Germinal center (tissue), 1 donor: ENCODE results near the gene DDX23.

Experiments
- DNase-seq: peaks from one replicate; pipeline ENCODE4 v3.0.0; 2012; ENCODE audit warnings: mixed read lengths, low spot score

Gene DDX23

DNA sequence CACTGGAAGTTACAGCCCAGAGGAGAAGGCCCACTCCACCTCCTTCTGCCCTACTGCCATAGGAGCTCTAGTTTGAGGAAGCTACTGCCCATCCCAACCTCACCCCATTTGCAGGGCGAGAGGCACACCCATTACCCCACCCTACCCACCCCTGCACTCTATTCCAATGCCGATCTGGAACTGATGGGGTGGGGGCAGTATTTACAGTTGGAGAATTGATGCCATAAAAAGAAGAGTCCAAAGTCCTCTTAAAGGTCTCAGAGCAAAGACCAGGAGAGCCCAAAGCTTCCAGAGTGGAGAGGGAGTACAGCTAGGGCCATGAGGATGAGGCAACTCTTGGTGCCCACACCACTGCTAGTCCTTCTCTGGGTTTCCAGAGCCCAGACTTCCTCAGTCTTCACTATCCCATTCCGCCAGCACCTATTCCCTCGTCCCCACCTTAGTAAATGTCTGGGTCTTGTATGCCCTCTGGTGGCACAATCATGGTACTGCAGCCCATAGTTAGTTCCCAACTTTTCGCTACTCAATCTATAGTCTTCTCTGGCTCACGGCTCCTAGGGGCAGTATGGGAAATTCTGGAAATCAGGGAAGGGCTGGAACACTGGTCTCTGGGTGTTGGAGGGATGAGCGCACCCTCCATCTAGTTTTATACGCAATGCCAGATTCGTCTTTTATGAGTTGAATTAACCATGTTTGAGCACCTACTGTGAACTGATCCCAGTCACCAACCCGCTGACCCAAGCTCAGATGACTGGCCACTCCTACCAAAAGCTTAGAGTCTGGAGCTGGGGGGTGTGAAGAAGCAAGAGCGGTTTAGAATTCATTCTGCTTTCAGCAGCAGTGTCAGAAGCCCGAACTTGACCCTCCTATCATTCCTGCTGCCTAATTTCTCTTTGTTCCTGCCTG, 56.2 kb downstream of the DDX23 start:
- DNase-seq, result peak; percentile 77

DNA sequence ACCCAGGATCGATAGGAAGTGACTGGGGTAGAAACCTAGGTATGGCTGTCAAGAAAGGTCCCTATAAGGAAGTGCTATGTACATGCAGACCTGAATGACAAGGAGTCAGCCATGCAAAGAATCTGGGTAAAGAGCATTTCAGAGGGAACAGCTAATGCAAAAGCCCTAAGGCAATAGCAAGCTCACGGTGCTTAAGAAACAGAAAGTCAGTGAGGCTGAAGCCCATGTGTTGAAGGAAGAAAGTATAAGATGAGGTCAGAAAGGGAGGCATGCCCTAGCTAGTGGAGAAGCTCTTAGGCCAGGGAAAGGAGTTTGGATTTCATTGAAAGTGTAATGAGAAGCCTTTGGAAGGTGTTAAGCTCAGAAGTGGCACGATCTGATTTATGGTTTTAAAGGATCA, 57.1 kb downstream of the DDX23 start:
- no peak for DNase-seq

DNA sequence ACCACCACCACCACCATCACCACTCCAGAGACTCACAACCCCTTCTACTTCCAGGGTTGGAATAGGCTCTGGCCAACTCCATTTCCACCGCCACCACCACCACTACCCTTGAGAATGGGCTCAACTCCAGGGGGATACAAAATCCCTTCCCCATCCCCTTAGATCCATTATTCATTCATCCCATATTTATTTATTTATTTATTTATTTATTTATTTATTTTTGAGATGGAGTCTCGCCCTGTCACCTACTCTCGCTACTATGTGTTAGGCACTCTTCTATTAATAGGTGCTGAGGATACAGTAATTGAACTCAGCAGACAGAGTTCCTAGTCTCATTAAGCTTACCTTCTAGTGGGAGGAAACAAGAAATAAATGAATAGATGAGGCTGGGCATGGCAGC, 58.3 kb downstream of the DDX23 start:
- DNase-seq, result no peak

DNA sequence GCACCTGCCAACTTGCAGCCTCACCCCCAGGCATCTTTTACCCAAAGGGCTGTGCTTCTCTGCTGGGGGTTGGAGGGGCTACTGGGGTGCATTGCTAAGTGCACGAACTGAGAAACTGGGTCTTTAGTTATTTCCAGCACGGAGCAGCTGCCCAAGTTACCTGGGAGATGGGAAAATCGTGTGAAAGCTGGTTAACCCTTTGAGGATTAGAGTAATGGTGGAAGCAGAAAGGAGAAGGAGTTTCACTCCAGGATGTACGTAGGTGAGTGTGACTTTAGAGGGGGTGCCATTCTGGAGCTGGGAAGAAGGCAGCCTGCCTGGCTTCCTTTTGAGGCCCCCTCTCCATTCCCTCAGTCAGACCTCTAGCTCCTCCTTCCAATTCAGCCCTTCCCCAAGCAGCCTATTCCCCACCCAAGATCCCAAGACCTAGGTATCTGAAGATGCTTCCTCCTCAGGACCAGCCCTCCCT, 62.1 kb downstream of the DDX23 start:
- no peak for DNase-seq

DNA sequence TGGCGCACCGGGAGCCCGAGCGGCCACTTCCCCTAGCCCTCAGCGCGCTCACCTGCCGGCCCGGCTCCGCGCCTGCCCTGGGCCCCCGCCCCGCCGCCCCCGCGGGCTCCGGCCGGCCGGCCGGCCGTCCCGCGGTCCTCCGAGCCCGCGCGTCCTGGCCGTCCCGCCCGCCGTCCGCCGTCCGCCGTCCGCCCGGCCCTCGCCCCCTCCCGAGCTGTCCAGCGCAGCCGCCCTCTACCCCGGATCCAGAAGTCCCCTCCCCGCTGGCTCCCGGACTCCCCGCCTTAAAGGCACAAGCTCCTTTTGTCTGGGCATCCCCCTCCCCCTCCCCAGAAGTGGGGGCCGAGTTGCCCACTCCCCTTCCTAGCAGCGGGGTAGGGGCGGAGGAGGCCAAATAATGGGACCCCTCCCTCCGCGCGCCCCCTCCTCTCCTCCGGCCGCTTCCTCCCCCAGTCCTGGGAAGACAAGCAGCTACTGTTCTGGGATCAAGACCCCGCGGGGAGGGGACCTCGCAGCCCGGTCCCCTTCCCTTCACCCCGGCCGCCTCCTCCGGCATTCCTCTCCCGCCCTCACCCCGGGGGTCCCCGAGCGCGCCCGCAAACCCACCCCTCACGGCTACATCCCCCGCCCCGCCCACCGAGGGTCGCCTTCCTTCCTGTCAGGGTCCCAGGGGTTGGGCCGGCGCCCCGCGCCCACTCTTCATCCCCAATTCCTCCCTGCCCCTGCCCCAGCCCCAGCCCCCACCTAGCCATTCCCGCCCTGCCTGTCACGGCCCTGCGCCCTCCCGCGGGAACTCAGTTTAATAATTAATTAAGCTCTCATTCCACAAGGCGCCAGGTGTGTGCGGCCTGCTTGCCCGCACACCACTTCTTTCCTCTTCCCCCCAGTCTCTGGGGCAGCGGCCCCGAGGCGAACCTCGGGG, 62.8 kb downstream of the DDX23 start, which contains the start of gene ADCY6:
TSS of gene ADCY6 (minus strand) at position 236 of the 922 bp plus-strand sequence. CDS start 5,655 bp downstream, outside the sequence.
- DNase-seq, result no peak

DNA sequence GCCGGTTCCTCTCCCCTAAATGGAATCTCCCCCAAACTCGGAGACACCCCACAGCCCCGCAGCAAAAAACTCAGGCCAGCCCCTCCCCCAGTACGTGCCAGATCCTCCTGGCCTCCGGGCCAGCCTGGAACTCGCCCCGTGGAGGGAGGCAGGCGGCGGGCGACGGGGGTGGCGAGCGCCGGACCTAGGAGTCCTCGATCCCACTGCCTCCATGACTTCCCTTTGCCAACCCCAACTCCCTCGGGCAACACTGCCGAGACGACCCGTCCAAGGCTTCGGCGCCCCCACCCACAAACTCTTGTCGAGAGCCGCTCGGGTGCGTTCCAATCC, 63.5 kb downstream of the DDX23 start:
- DNase-seq, result no peak

DNA sequence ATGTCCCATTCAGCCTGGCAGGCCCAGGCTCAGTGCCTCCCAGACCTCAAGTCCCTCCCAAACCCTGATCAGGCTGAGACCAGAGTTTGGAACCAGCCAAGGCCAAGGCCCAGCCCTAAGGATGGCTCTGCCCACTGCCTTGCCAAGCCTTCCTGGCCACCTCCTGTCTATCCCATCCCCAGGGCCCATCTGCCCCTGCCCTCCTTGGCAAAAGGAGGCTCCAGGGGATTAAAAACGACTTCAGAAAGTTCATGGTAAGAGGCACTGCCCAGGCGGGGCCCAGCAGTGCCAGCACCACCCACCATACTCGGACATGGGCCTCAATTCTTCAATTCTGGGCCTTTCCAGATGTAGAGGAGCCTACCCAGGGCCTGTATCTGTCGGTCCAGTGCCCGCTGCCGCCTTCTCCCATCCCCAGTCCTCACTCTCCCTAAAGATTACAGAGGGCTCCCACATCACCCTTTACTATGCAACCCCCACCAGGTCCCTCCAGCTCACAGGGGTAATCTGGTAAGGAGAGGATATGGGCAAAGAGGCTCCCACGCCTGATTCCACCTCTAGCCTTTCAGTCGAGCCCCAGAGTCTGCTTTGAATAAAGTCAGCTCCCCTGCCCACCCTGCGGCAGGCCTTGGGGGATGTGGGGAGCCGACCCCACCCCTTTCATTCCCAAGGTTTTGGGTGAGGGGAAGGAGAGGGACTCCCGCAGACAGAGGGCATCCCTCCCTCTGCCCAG, 64.0 kb downstream of the DDX23 start:
- DNase-seq, result no peak

DNA sequence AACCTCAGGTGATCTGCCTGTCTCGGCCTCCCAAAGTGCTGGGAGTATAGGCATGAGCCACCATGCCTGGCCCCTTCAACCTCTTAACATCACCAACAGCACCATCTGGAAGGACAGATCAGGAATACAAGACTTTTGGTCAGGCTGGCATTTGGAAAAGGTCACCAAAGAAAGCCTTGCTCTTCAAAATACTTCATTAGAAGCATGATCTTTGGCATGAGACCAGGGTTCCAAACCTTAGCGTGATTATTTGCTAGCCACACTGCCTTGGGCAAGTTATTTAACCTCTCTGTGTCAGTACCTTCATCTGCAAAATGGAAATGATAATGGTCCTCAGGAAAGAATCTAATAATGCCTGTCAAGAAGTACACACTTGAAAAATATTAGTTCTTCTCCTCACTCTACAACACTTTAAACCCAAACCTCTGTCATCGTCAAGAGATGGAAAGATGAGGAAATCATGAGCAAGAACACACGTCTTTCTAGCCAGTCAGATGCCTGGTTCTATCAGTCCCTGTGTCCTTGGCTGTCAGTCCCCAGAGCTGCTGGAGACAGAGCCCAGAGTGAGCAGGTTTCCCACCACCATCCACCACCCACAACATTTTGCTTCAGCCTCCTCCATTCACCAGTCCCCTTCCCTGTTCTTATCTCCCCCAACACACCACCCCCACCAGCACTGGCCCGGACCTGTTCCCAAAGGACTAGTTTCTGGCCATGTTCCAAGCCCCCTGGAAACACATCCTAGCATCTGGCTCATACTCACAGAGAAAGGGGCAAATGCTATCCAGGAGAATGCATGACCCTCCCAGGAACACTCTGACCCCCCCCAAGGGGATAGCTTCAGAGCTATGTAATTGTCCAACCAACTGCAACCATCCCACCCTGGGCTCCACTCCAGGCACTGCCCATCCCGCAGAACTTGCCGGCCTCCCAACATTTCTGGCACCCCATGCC, 65.1 kb downstream of the DDX23 start:
- DNase-seq, result no peak

DNA sequence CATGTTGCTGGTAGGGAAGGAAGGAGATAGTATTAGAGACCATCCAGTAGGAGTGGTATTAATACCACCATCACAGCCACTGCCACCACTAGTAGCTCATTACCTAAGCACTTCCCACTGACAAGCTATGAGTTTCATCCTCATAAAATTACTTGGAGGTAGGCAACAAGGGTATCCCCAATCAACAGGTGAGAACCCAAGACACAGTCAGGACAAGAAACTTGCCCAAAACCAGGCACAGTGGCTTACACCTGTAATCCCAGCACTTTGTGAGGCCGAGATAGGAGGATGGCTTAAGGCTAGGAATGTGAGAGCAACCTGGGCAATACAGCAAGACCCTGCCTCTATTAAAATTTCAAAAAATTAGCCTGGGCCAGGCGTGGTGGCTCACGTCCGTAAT, 68.5 kb downstream of the DDX23 start:
- no peak for DNase-seq

DNA sequence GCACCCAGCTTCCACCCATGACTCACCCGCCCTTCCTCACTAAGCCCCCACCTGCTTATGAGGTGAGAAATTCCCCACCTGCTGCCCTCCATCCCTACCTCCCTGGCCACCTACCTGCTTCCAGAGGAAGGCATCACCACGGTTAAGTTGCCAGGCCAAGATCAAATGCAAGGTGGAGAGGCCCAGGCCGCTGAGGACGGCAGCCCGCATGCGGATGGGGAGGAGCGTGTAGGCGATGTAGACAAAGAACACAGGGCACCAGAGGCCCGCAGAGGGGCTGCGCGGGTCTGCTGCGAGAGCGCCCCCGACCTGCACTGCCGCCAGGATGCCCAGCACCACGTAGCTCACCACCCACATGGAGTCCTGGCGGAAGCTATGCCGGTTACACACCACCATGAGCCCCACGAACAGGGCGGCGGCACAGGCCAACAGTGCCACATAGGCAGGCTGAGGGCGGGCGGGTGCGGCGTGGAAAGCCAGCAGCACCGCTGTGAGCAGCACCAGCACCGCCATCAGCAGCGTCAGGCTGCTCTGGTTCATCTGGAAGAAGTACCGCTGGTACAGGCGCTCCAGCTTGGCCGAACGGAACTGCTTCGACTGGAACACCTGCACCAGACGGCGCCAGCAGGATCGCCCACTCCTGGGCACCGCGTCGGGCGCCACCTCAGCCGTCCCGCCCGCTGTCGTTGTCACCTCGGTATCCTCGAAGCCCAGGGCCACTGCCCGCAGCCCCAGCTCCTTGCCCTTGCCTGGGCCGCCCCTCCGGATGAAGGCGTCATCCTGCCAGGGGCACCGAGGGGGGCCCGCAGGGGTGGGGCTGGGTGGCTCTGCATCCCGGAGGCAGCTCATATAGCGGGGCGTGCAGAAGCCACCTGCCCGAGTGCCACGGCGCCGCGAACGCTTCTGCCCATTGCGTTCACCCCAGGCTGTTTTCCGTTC, 69.2 kb downstream of the DDX23 start:
- no peak for DNase-seq

DNA sequence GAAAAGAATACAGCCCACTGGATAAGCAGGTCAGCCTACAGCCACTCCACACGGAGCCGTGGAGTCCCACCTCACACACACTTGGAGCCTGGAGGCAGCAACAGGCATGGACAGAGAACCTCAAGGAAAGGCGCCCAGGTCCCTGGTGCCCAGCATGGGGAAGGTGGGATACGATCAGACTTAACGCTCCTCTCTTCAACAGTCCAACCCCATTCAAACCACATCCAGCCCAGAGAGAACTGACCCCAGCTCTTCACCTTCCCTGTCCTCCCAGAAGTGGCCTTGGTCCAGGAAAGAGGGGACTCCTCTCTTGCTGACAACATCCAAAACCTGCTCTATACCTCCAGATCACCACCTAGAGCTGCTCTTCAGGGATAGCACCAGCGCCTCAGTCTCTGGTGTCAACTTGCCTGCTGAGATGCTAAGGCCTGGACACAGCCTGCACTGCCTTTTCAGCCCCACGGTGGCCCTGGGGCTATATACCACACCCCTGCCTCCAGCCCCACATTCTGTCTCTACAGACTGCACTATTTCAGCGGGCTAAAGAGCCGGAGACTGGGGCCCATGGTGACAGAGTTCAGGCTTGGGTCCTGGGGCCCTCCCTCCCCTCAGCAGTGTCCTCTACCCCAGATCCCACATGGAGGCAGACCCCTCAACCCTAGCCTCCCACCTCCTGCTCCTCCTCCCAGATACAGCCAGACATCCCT, 70.1 kb downstream of the DDX23 start:
- no peak for DNase-seq

DNA sequence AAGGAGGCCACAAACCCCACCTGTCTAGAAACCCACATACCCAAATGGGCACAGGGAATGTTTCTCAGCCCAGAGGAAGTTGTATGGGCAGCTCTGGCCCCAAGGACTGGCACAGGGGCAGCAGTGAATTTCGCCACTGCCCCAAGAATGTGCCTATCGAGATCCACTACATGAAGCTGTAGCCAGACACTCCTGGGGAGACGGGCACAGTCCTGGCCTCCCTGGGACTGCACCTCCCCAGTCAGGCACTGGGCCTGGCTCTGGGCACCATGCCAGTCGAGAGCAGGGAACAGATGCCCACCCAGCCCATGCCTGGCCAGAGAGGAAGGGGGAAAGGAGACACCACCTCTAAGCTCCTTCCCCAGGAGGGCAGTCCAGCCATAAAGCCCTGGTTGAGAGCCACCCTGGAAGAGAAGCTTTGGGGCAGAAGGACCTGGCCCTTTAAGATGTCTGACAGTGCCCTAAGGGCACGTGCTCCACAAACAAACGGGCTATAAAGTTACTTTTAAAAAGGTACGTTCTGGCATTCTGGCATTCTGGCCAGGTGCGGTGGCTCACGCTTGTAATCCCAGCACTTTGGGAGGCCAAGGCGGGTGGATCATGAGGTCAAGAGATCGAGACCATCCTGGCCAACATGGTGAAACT, 71.5 kb downstream of the DDX23 start:
- DNase-seq, result no peak

DNA sequence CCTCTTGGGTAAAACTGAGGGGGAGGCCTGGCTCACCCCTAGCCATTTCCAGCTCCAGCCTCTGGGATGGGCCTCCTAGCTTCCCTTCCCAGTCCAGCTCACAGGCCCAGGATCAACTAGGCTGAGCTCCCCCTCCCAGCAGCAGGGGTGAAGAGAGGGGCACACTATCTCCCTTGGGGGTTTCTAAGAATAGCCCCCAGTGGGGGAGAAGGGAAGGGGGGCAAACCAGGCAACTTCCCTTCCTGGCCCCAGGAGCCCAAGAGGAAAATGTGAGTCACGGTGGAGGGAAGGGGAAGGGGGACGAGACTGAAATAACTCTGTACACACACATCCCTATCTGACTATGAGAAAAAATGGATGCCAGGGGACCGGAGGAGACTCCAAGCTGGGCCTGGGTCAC, 72.1 kb downstream of the DDX23 start:
- DNase-seq, result no peak
